GM18861 (cell line): ENCODE results near the gene USF1.
"Not testable (repeated sequence)": the region's sequence is repeated elsewhere in the genome, so short reads cannot be mapped to it uniquely, and the experiment has no call there.

Source experiments
- ATAC-seq: cut with Tn5 transposase; IDR thresholded peaks from one replicate; pipeline ENCODE4 v1.9.1; 2021; ENCODE audit not compliant: unreplicated experiment

USF1 gene

DNA sequence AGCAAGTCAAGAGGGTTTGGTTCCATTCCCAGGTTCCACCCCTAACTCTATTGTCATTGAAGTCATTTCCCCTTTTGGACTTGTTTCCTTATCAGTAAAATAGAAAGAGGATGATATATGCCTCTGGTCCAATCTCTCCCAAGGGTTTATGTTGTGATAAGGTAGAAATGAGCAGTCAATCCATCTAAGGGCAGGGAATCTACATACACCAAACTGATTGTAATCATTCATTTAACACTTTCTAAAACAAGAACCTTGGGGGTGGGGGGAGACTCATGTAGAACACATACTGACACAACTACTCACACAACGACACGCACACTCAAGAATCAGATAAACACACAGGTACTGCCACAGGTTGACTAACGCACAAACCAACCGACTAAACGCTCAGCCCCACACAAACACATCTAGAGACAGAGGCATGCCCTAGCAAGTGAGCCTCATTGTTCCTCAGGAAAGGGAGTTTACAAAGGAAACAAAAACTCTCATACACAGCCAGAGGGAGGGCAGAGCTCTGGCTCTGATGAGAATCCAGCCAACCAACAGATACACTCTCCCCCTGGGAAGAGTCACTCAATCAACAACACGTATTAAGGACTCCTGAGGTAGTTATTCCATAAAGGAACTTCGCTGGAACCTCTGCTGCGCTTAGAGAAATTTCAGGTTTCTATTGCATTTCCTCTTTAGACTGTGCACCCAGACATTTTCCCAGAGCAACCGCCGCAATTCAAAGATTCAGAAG lies 25.9 kb downstream of the USF1 start:
- ATAC-seq = no peak

DNA sequence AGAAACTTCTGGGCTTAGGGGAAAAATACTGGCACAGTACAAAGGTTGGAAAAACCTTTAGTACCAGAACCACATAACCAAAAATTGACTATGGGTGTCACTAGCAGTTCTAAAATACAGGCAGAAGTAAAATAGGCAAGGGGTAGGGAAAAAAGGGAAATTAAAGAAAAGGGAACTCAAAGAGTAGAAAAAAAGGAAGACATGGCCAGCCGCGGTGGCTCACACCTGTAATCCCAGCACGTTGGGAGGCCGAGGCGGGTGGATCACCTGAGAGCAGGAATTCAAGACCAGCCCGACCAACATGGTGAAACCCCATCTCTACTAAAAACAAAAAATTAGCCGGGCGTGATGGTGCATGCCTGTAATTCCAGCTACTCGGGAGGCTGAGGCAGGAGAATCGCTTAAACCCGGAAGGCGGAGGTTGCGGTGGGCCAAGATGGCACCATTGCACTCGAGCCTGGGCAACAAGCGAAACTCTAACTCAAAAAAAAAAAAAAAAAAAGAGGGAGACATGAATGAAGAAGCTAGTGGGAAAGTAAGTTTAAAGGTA lies 26.6 kb downstream of the USF1 start:
- ATAC-seq = not testable (repeated sequence)

DNA sequence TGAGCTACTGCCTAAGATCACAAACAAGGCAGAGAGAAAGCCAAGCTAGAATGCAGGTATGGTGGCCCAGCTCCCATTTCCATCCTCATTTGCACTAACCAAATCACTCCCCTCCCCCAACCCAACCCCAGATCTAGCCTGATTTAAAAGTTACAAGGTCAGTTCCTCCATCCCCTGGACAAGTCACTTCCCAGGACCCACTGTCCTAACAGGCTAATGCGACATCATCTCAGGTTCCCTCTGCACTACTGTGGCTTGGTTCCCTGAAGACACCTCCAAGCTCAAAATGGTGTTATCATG lies 27.2 kb downstream of the USF1 start:
- ATAC-seq = no peak

DNA sequence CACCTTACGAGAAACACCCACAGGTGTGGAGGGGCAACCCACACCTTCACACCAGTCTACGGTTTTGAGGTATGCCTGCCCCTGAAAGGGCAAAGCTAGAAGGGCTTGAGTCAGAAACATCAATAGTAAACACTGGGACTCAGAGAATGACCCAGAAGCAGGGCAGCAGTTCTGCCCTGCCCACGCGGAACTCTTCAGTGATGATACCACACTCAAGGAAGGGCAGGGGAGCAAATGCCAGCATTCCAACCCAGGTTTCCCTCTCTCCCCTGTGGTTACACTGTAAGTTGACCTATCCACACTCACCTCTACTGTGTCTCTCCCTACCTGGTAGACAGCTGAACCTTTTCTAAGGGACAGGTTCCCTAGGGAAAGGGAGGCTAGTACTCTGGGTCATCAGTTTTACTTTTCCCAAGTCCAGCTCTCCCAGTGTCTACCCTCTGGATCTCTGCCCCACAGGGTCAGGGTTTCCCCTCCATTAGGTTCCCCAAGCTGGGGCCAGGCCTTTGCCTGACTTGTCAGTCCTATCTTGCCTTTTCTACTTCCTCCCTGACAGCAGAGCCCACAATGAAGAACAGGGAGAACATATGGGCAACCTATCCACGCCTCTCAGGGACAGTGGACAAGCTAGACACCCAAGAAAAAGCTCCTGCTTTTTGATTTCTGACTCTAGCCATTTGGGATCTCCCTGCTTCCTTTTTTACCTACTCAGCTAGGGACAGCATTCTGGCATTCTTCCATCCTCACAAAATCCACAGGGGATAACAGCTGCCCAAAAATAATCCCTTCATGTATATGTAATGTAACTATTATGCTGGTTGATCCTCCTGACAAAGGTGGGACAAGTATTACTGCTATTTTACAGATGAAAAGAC lies 27.8 kb downstream of the USF1 start:
- no peak for ATAC-seq

DNA sequence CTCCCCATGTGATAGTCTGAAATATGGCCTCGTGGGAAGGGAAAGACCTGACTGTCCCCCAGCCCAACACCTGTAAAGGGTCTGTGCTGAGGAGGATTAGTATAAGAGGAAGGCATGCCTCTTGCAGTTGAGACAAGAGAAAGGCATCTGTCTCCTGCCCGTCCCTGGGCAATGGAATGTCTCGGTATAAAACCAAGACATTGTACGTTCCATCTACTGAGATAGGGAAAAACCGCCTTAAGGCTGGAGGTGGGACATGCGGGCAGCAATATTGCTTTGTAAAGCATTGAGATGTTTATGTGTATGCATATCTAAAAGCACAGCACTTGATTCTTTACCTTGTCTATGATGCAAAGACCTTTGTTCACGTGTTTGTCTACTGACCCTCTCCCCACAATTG lies 28.6 kb downstream of the USF1 start:
- ATAC-seq = not testable (repeated sequence)

DNA sequence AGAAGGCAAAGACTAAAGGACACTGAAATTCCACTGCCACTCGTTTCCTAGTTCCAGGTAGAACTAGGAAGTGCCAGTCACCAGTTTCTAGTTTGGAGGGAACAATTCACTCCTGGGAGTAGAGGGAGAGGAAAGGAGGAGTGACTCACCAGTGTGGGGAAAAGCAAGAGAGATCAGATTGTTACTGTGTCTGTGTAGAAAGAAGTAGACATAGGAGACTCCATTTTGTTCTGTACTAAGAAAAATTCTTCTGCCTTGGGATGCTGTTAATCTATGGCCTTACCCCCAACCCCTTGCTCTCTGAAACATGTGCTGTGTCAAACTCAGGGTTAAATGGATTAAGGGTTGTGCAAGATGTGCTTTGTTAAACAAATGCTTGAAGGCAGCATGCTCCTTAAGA lies 29.1 kb downstream of the USF1 start:
- not testable (repeated sequence) for ATAC-seq

DNA sequence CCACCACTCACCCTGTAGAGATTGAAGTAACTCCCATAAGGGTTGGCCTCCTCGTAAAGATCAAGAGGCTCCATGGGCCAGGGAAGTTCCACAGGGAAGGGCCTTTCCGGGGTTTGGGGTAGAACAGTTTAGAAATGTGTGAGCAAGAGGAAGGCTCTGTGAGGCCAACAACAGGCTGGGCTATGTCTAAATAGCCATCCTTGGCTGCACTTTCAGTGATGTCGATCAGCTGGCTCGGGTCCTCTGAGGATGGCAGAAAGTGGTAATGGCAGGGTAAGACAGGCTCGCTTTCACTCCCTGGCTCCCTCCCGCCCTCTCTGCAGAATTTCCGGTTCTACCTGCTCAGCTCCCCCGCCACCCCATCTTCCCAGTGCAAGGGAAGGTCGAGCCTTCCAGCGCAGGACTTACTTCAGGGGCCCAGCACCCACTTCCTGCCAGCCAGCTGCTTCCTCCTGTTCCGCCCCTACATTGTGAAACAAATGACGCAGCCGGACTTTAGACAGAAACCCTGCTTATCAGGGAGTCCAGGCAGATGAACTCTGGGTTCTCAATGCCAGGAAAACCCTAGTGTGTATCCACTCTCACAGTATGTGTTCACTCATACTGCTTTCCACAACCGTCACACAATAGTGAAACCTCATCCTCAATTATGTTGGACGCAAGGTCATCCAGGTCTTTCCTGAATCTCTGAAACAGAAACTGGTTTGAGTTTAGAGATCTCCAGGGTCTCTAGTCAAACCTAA lies 32.1 kb downstream of the USF1 start:
- ATAC-seq = peak; percentile 79

DNA sequence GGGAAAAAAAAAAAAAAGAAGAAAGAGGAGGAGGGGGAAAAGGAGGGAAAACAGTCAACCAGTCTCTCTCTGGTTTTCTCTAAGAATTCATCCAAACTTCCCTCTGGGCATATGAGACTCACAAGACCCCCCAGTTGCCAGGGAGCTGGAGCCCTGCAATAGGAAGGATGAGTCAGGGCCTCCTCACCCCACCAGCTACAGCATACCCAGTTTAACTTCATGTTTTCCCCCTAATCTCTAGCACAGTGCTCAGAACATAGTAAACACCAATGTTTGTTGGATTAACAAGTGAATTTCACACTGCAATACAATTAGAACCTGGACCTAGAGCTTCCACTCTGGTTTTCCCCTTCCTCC lies 32.7 kb downstream of the USF1 start:
- peak; percentile 23 for ATAC-seq

DNA sequence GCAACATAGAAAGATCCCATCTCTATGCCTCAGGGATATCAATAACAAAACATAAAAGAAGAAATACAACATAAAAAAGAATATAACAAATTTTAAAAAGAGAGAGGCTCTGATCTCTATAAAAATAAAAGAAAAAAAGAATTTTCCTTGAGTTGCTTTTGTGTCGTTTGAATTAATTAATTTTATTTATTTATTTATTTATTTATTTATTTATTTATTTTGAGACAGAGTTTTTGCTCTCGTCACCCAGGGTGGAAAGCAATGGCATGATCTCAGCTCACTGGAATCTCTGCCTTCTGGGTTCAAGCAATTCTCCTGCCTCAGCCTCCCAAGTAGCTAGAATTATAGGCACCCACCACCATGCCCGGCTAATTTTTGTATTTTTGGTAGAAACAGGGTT lies 33.4 kb downstream of the USF1 start:
- no peak for ATAC-seq

DNA sequence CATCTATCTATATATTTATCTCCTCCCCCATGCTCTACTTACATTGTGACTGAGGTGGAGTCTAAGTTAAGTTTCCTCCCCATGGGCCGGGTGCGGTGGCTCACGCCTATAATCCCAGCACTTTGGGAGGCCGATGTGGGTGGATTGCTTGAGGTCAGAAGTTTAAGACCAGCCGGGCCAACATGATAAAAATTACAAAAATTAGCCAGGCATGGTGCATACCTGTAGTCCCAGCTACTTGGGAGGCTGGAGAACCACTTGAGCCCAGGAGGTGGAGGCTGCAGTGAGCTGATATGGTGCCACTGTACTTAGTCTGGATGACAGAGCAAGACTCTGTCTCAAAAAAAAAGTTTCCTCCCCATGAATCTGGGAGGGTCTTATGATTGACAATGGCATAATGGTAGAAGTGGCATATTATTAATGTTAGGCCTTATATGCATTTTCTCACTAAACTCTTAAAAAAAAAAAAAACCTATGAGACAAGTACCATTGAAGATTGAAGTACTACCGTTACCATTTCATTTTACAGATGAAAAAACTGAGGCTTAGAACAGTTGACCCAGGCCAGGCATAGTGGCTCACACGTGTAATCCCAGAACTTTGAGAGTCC lies 36.1 kb downstream of the USF1 start:
- no peak for ATAC-seq

DNA sequence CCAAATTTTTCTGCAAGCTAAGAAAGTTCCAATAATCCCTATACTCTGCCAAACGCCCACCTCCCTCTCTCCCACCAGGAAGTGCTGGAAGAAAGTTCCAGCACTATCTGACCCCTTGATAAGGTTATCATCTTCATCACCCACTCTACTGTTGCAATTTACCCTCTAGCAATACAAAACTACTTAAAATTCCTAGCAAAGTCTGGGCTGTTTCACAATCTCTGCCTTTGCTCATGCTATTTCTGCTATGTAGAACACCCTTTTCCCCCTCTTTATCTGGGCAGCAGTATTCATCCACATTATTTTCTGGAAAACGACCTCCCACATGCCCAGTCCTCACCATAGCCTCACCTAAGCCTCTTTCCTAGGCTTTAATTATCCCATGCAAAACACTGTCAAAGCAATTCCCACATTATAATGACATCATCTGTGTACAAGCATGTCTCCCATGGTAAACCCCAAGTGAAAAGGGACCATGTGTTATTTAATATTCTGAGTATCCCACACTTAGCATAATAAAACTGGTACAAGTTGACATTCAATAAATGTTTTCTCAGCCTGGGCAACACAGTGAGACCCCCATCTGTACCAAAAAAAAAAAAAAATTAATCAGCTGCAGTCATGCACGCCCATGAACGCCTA lies 36.8 kb downstream of the USF1 start:
- no peak for ATAC-seq

DNA sequence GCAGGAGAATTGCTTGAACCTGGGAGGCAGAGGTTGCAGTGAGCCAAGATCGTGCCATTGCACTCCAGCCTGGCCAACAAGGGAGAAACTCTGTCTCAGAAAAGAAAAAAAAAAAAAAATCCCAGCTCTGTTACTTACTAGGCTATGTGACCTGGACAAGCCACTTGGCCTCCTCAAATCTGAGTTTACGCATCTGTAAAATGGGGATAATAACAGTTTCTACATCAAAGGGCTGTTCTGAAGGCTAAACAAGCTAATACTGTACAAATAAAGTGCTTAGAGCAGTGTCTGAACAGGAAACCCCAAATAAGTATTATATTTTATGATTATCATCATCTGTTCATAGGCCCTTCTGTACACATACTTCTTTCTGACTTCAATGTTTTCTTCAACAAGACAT lies 38.4 kb downstream of the USF1 start:
- no peak for ATAC-seq

DNA sequence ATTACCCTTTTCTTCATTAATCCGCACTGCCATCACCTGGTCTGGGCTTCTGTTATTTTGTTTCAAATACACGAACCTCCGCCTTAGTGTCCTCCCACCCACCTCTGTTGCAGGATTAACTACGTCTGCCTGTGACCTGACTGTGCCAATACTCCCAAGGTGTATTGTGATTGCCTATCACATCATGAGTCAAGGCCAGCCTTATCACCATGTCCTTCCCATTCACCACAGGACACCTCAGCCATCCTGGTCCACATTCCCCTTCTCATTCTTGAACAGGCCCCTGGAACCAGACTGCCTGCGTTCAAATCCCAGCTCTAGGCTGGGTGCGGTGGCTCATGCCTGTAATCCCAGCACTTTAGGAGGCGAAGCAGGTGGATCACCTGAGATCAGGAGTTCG lies 39.2 kb downstream of the USF1 start:
- ATAC-seq = no peak

DNA sequence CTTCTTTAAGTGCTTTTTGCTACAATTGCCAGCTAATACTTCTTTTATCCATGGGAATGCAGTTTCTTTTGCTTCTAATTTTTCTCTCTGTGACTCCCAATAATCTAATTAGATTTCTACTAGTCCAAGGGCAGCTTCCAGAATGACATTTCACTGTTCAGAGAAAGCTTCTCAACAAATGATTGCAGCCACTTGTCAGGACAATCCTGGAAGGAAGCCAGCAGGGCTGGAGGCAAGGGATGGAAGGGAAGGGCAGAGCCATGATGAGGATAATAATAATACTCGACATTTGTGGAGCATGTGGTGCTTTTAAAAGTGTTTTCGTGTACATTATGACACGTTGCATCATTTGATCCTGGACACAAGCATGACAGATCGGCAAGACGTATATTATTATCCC lies 44.3 kb downstream of the USF1 start:
- ATAC-seq = no peak

DNA sequence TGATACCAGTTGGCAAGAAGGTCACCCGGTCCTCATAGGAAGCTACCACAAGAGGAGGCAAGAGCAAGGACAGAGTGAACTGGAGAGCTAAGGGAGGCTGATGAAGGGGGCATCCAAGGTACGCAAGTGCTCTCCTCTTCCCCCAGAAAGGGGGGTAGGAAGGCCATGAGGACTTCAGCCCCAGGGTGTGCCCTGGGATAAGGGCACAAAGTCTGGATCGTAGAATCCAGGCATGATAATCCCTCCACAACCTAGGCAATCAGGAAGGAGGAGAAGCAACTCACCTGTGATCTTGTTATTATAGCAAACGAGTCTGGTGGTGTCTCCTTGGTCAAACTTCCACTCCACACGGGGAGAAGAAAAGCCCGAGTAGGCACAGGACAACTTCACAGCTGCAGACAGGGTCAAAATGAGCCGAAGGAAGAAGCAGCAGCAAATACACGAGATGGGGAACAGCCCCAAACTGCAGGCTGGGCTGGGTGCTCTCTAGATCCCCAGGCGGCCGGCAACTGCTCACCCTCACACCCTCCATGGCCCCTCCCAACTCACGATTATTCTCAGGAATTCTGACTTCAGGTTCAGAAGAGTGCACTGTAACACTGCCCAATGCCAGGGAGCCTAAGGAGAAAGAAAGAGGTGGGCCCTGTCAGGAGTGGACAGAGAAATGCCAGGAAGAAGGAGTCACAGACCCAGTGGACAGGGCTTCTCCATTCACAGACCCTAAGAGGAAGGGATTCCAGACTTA lies 44.9 kb downstream of the USF1 start:
- ATAC-seq = no peak

DNA sequence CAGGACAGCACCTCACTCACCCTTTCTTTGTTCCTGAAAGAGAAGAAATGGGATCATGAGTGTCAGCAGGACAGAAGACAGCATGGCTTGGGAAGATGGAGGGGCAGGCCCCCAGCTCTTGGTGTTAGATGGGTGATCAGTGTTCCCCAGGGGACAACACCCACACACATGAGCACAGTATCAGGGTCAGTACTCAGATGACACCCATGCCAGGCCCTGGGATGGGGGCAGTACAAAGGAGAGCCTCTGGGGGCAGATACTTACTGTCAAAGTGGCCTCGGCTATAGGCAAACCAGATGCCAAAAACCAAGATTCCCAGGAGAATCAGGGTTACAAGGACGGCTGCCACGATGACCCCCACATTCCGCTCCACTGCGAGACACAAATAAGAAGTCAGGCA lies 46.4 kb downstream of the USF1 start:
- ATAC-seq = no peak

DNA sequence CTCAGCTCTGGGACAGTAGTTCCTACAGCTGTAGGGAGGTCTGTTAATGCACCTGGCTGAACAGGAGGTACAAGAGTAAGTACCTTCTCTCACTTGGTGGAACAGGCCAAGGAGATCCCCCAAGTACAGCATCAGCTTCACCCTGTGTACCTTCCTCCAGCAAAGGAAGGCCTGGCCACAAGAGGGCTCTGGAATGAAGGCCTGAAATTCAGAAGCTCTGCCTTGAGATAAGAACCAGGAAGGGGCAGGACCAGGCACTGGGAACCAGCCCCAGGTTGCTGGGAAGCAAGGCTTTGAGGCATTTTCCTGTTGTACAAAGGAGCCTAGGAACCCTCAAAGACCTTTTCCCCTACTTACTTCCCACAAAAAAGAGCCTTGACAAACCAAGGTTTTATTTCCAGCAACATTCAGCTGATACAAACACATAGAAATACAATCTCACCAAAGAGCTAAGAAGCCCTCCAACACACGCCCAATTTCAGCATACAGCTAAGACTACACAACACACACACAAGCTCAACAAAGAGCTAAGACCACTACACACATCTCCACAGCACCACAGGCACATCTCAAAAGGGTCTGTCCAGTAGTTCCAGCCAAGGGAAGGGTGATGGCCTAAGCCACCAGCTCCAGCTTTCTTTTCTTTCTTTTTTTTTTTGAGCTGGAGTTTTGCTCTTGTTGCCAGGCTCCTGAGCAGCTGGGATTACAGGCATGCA lies 48.3 kb downstream of the USF1 start:
- no peak for ATAC-seq

DNA sequence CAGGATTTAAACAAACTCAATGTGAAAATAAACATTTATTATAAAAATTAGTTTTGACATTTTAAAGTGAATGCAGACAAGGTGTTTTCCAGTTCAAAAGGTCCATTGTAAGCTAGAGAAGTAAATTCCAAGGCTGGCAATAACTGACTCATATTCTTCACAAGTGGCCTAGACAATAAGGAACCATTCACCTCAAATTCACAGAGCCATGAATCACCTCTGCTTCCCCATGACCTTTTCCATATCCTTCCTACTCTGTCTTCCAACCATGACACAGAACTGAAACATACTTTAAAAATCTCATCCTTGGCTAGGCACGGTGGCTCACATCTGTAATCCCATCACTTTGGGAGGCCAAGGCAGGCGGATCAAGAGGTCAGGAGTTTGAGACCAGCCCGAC lies 49.6 kb downstream of the USF1 start:
- ATAC-seq = no peak

DNA sequence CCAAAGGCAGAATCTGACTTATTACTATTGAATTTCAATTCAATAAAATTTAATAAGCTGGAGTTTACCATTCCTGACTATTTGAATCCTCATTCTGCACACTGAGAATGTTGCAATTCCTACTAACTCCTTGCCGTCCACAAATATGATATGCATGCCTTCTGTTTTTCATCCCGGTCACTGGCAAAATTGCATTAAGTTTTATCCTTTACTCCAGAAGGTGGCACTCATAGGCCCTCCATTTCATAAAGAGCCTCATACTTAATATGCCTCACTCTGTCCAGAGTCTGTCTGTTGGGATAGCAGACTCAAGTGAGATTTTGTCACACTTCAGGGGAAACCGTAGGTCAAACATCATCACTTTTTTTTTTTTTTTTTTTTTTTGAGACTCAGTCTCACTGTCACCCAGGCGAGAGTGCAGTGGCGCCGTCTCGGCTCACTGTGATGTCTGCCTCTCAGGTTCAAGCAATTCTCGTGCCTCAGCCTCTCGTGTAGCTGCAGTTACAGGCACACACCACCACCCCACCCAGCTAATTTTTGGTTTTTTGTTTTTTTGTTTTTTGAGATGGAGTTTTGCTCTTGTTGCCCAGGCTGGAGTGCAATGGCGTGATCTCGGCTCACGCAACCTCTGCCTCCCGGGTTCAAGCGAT lies 52.1 kb downstream of the USF1 start:
- ATAC-seq = no peak
